NOMO-1 treated with DMSO at 0.1 percent for 48 hours (cell line): Measurements from ENCODE around the gene GABPB1.

Experiments used
- DNase-seq: peaks from one replicate; lab custom pipeline; 2025; ENCODE audit not compliant: unreplicated experiment; lab: John Stamatoyannopoulos, UW

GABPB1 gene

GRCh38 chr15:50280271-50280670, 74.7 kb downstream of the GABPB1 start:
- DNase-seq, result no peak

- peak; percentile 61 for DNase-seq
Measured at GRCh38 chr15:50278496-50278895, 76.5 kb downstream of the GABPB1 start.

- DNase-seq, result peak; percentile 43
Measured at GRCh38 chr15:50277370-50277769, 77.6 kb downstream of the GABPB1 start.

- no peak for DNase-seq
Measured at GRCh38 chr15:50275908-50276307, 79.1 kb downstream of the GABPB1 start.

GRCh38 chr15:50275091-50275490, 79.9 kb downstream of the GABPB1 start:
- DNase-seq, result no peak

GRCh38 chr15:50267577-50267976, 87.4 kb downstream of the GABPB1 start:
- no peak for DNase-seq

GRCh38 chr15:50265620-50266019, 89.4 kb downstream of the GABPB1 start, which contains the start of gene HDC:
HDC (minus strand) TSS chr15:50265726; CDS start chr15:50265623, 103 bp downstream.
- DNase-seq, result no peak

- peak; percentile 20 for DNase-seq
Measured at GRCh38 chr15:50262533-50262932, 92.5 kb downstream of the GABPB1 start.

- no peak for DNase-seq
Measured at GRCh38 chr15:50261981-50262380, 93.0 kb downstream of the GABPB1 start.

GRCh38 chr15:50260969-50261496, 94.0 kb downstream of the GABPB1 start:
- no peak for DNase-seq

GRCh38 chr15:50259276-50259675, 95.7 kb downstream of the GABPB1 start:
- no peak for DNase-seq

GRCh38 chr15:50257924-50258323, 97.1 kb downstream of the GABPB1 start:
- DNase-seq, result peak; percentile 85

GRCh38 chr15:50257332-50257731, 97.7 kb downstream of the GABPB1 start:
- no peak for DNase-seq

GRCh38 chr15:50256188-50257041, 98.6 kb downstream of the GABPB1 start:
- no peak for DNase-seq

- DNase-seq, result no peak
Measured at GRCh38 chr15:50252556-50252955, 102.4 kb downstream of the GABPB1 start.

GRCh38 chr15:50251638-50252182, 103.3 kb downstream of the GABPB1 start:
- no peak for DNase-seq

- DNase-seq, result no peak
Measured at GRCh38 chr15:50250760-50251394, 104.1 kb downstream of the GABPB1 start.

GRCh38 chr15:50249704-50250103, 105.3 kb downstream of the GABPB1 start:
- DNase-seq, result no peak

- no peak for DNase-seq
Measured at GRCh38 chr15:50248994-50249582, 105.9 kb downstream of the GABPB1 start.

- DNase-seq, result peak; percentile 75
Measured at GRCh38 chr15:50247819-50248655, 107.0 kb downstream of the GABPB1 start.
